T-helper 17 cell (primary cell): Measurements from ENCODE around the gene GTF2I. TPM values are rescaled to one million over a fixed set of nuclear protein-coding genes. Genes with fewer than 3 reads are reported as not detected.
"Not testable (repeated sequence)": the region's sequence is repeated elsewhere in the genome, so short reads cannot be mapped to it uniquely, and the experiment has no call there.

Experiments
- ATAC-seq: fragments of 150-1000 bp; cut with Tn5 transposase; 2 replicates; pipeline ENCODE4 v1.10.0; 2021; ENCODE audit warnings: mild to moderate bottlenecking, moderate library complexity
- DNase-seq, 3 donors: peaks; one replicate each; pipeline versions ENCODE4 v3.0.0 to v3.0.0-alpha.2; 2020 to 2021
- H3K9me3 ChIP-seq: one replicate; pipeline ENCODE4 v1.7.0; 2013; ENCODE audit warnings: low read length, mild to moderate bottlenecking; ENCODE audit not compliant: control insufficient read depth, poor library complexity, severe bottlenecking
- H3K27ac Mint-ChIP-seq: one replicate; pipeline ENCODE4 v1.8.0; 2022; ENCODE audit warnings: mild to moderate bottlenecking, moderate library complexity, mixed read lengths
- H3K27me3 Mint-ChIP-seq: one replicate; pipeline ENCODE4 v1.8.0; 2022; ENCODE audit warnings: mixed read lengths
- H3K36me3 Mint-ChIP-seq: one replicate; pipeline ENCODE4 v1.8.0; 2022; ENCODE audit warnings: low read depth, mixed read lengths
- H3K4me1 Mint-ChIP-seq: one replicate; pipeline ENCODE4 v1.8.0; 2022; ENCODE audit warnings: mild to moderate bottlenecking, mixed read lengths
- H3K4me3 Mint-ChIP-seq: one replicate; pipeline ENCODE4 v1.8.0; 2022; ENCODE audit warnings: mild to moderate bottlenecking, moderate library complexity, mixed read lengths
- total RNA-seq, 4 donors: library from RNA in 2 of 4; stranded (reverse) in 2 of 4; gene quantifications; one replicate each; pipeline ENCODE4 v1.2.3 and lab custom pipeline; 2022 to 2026

Gene GTF2I
- total RNA-seq, 2 donors from 2014 or later = 127 to 141 TPM

GRCh38 chr7:74661836-74662794 lies 4.6 kb downstream of the GTF2I start:
- DNase-seq, H3K27ac Mint-ChIP-seq, H3K4me3 Mint-ChIP-seq, ATAC-seq, H3K27me3 Mint-ChIP-seq, H3K9me3 ChIP-seq, H3K36me3 Mint-ChIP-seq: not testable (repeated sequence)
- peaks cover 44% of the 10 kb centered on the region for H3K4me1 Mint-ChIP-seq

DNA sequence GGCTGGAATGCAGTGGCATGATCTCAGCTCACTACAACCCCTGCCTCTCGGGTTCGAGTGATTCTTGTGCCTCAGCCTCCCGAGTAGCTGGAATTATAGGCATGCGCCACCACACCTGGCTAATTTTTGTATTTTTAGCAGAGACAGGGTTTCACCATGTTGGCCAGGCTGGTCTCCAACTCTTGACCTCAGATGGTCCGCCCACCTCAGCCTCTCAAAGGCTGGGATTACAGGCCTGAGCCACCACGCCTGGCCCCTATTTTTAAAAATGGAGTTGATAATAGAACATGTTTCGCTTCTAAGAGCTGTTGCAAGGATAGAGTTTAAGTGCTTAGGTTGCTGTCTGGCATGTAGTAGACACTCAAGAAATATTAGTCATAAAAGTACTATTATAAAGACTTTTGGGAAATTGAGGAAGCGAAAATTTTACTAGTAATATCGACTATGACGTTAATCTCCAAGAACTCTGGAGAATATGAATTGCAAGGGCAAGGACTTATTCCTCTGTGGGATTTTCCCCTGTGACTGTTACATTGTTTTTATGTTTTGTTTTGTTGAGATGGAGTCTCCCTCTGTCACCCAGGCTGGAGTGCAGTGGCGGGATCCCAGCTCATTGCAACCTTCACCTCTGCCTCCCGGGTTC lies 7.9 kb downstream of the GTF2I start:
- H3K4me3 Mint-ChIP-seq = no peak overlapping the region
- peaks cover 32% of the 10 kb centered on the region for H3K4me1 Mint-ChIP-seq
- no peak overlapping the region for H3K27ac Mint-ChIP-seq
- no peaks in the 10 kb centered on the region for H3K9me3 ChIP-seq
- ATAC-seq = no peak
- no peak for DNase-seq
- H3K36me3 Mint-ChIP-seq = no peaks in the 10 kb centered on the region
- no peaks in the 10 kb centered on the region for H3K27me3 Mint-ChIP-seq

DNA sequence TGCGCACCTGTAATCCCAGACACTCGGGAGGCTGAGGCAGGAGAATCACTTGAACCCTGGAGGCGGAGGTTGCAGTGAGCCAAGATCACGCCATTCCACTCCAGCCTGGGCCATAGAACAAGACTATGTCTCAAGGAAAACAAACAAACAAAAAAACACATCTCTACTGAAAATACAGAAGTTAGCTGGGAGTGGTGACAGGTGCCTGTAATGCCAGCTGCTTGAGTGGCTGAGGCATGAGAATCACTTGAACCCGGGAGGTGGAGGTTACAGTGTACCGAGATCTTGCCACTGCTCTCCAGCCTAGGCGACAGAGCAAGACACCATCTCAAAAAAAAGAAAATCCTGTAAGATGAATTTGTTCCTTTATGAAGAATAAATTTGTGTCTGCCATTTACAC lies 9.5 kb downstream of the GTF2I start:
- not testable (repeated sequence) for DNase-seq, H3K9me3 ChIP-seq, H3K36me3 Mint-ChIP-seq, H3K4me3 Mint-ChIP-seq, H3K27ac Mint-ChIP-seq, H3K27me3 Mint-ChIP-seq, ATAC-seq
- H3K4me1 Mint-ChIP-seq = peaks cover 21% of the 10 kb centered on the region

GRCh38 chr7:74667520-74667919 lies 10.0 kb downstream of the GTF2I start:
- H3K36me3 Mint-ChIP-seq, DNase-seq, H3K9me3 ChIP-seq, H3K4me3 Mint-ChIP-seq, H3K27me3 Mint-ChIP-seq, ATAC-seq: not testable (repeated sequence)
- Mint-ChIP-seq H3K4me1 (peaks cover 21% of the 10 kb centered on the region), H3K27ac (peak overlapping the region; percentile 51)

DNA sequence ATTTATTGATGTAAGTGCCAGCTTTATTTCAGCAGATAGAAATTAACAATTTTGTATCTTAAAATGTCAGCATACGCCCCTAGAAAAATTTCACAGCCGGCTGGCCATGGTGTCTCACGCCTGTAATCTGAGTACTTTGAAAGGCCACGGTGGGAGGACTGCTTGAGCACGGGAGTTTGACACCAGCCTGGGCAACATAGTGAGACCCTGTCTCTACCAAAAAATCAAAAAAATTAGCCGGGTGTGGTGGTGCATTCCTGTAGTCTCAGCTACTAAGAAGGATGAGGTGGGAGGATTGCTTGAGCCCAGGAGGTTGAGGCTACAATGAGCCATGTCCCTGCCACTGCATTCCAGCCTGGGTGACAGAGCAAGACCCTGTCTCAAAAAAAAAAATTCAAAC lies 14.1 kb downstream of the GTF2I start:
- DNase-seq = no peak
- no peaks in the 10 kb centered on the region for H3K27me3 Mint-ChIP-seq
- H3K4me1 Mint-ChIP-seq = peaks cover 23% of the 10 kb centered on the region
- no peaks in the 10 kb centered on the region for H3K9me3 ChIP-seq
- ATAC-seq = no peak
- no peak overlapping the region for H3K4me3 Mint-ChIP-seq
- peak overlapping the region; percentile 6 for H3K27ac Mint-ChIP-seq
- no peaks in the 10 kb centered on the region for H3K36me3 Mint-ChIP-seq

GRCh38 chr7:74672343-74672915 lies 14.9 kb downstream of the GTF2I start:
- no peaks in the 10 kb centered on the region for H3K27me3 Mint-ChIP-seq
- DNase-seq (no peak), ATAC-seq (no peak)
- H3K9me3 ChIP-seq = no peaks in the 10 kb centered on the region
- peaks cover 21% of the 10 kb centered on the region for H3K4me1 Mint-ChIP-seq
- H3K36me3 Mint-ChIP-seq = no peaks in the 10 kb centered on the region
- no peak overlapping the region for H3K4me3 Mint-ChIP-seq
- no peak overlapping the region for H3K27ac Mint-ChIP-seq

DNA sequence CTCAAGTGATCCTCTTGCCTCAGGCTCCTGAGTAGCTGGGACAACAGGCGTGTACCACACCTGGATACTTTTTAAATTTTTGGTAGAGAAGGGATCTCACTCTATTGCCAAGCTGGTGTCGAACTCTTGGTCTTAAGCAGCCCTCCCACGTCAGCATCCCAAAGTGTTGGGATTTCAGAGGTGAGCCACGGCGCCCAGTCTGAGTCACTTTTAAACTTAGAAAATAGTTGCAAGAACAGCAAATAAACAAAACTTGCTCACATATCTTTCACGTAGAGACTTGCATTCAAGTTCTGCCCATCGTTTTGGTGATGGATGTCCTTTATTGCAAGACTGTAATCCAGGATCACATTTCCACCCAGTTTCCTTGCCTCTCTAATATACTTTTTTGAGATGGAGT lies 16.6 kb downstream of the GTF2I start:
- no peak for ATAC-seq
- peaks cover 17% of the 10 kb centered on the region for H3K4me1 Mint-ChIP-seq
- H3K27ac Mint-ChIP-seq = no peak overlapping the region
- no peaks in the 10 kb centered on the region for H3K9me3 ChIP-seq
- no peak overlapping the region for H3K4me3 Mint-ChIP-seq
- no peaks in the 10 kb centered on the region for H3K36me3 Mint-ChIP-seq
- no peak for DNase-seq
- no peaks in the 10 kb centered on the region for H3K27me3 Mint-ChIP-seq

DNA sequence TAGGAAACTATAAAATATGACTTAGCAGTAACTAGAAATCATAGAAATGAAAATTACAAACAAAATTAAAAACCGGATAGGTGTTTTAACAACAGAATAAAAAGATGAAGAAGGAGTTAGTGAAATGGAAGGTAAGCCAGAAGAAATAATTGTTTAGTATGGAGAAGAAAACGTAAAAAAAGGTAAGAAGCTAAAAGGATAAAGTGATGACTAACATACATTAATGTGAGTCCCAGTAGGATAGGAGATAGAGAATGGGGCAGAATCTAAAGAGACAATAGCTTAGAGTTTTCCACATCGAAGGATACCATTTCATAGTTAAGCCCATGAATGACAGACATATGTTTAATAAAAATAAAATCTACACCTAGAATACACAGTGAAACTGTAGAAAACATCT lies 25.3 kb downstream of the GTF2I start:
- peaks cover 26% of the 10 kb centered on the region for H3K4me1 Mint-ChIP-seq
- H3K36me3 Mint-ChIP-seq = no peaks in the 10 kb centered on the region
- ATAC-seq (no peak), DNase-seq (no peak)
- H3K27ac Mint-ChIP-seq = peak overlapping the region; percentile 67
- H3K9me3 ChIP-seq = no peaks in the 10 kb centered on the region
- H3K4me3 Mint-ChIP-seq = no peak overlapping the region
- no peaks in the 10 kb centered on the region for H3K27me3 Mint-ChIP-seq

DNA sequence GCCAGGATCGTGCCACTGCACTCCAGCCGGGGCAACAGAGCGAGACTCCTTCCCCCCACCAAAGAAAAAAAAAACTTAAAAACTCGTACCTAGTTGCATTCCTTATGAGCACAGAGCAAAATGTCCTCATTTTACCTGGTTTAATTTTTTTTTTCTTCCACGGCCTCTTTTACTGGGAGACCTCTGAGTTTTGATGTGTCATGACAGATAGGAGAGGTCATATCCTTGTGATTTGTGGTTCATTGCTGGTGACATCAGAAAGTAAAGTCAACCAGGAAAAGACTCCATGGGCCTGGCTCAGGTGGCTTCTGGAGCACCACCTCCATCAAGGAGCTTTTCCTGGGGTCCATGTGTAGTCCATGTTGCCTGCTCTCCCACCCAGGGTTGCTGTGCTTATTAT lies 26.3 kb downstream of the GTF2I start:
- H3K4me1 Mint-ChIP-seq = peaks cover 29% of the 10 kb centered on the region
- H3K27me3 Mint-ChIP-seq = no peaks in the 10 kb centered on the region
- H3K9me3 ChIP-seq = no peaks in the 10 kb centered on the region
- no peak for DNase-seq
- no peaks in the 10 kb centered on the region for H3K36me3 Mint-ChIP-seq
- H3K27ac Mint-ChIP-seq = peak overlapping the region; percentile 81
- no peak overlapping the region for H3K4me3 Mint-ChIP-seq
- no peak for ATAC-seq

DNA sequence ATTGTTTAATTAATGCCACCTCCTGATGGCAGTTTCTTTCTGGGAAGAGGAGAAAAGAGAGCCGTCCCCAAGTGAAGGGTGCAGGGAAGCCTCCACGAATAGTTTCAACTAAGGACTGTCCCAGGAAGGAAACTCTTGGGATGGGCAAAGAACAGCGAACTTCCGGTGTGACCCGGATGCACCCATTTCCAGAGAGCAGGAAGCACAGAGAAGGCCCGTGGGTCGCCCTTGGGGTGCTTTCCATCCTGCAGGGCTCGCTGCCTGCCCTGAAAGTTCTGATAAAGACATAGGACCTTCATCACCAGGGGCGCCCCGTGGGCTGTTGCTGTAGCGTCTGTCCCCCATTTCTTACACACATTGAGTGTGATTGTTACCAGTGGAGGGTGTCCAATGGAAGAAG lies 27.0 kb downstream of the GTF2I start:
- H3K9me3 ChIP-seq = no peaks in the 10 kb centered on the region
- no peaks in the 10 kb centered on the region for H3K27me3 Mint-ChIP-seq
- H3K4me3 Mint-ChIP-seq = no peak overlapping the region
- peaks cover 29% of the 10 kb centered on the region for H3K4me1 Mint-ChIP-seq
- peak overlapping the region; percentile 81 for H3K27ac Mint-ChIP-seq
- no peak for ATAC-seq
- H3K36me3 Mint-ChIP-seq = no peaks in the 10 kb centered on the region
- DNase-seq = no peak

DNA sequence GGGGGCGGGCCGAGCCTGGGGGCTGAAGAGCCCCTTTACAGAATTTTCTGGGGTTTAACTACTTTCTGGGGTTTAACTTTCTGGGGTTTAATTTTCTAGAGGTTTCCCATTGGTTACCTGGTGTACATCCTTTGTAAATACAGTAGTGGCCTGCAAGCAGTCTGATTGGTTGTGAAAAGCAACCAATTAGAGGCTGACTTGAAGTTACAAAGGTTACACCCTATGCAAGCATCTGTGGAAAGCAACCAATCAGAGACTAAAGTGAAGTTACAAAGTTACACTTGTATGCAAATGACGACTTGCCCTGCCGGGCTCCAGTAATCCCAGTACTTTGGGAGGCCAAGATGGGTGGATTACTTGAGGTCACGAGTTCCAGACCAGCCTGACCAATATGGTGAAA lies 27.4 kb downstream of the GTF2I start:
- no peaks in the 10 kb centered on the region for H3K9me3 ChIP-seq
- H3K27ac Mint-ChIP-seq = peak overlapping the region; percentile 81
- ATAC-seq = no peak
- no peak for DNase-seq
- H3K36me3 Mint-ChIP-seq = no peaks in the 10 kb centered on the region
- H3K27me3 Mint-ChIP-seq = no peaks in the 10 kb centered on the region
- peaks cover 29% of the 10 kb centered on the region for H3K4me1 Mint-ChIP-seq
- no peak overlapping the region for H3K4me3 Mint-ChIP-seq

DNA sequence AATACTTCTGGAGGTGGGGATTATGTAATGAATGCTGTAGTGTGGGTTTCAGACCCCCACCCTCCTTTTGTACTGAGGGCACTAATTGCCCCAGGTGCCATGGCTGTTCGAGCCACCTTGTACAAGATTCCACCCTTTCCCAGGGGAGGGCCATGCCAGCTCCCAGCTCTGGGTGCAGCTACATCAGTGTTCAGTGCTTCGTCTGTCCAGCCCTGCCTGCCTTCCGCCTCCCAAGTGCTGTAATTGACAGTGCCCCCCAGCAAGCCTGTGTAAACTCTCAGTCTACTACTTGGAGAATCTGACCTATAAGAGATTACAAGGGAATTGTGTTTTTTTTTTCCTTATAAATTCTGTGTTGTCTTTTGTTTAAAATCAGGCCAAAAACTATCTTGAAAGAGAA lies 33.0 kb downstream of the GTF2I start:
- Mint-ChIP-seq H3K27me3 (no peaks in the 10 kb centered on the region), H3K4me1 (peaks cover 15% of the 10 kb centered on the region), H3K4me3 (no peak overlapping the region), H3K27ac (no peak overlapping the region), H3K36me3 (peaks cover 3% of the 10 kb centered on the region)
- ATAC-seq (no peak), DNase-seq (no peak)
- no peaks in the 10 kb centered on the region for H3K9me3 ChIP-seq

GRCh38 chr7:74704419-74704818 lies 46.9 kb downstream of the GTF2I start:
- not testable (repeated sequence) for H3K36me3 Mint-ChIP-seq, DNase-seq, ATAC-seq, H3K9me3 ChIP-seq, H3K4me3 Mint-ChIP-seq, H3K27ac Mint-ChIP-seq, H3K4me1 Mint-ChIP-seq, H3K27me3 Mint-ChIP-seq
